Measurements from ENCODE around the gene KIF3A. TPM values are rescaled to one million over a fixed set of nuclear protein-coding genes. Genes with fewer than 3 reads are reported as not detected.

The KIF3A gene
- total RNA-seq, 6 experiments from 2014 or later = 1.3 to 4.2 (median 2.1) TPM

DNA sequence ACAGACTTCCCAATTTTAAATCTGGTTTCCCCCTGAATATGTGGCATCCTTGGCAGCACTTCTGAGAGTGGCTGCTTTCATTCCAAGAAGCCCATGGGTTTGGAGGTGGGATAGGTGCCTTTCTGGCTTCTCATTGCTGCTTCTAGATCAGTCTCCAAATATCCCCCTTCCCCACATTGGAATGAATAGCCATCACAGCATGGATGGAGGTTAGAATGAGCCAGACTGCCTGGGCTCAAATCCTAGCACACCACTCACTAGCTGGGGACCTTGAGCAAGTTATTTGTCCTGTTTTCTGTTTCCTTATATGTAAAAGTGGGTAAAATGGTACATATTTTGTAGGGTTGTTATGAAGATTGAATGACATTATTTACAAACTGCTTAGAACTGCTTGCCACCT is 93.2 kb downstream of the KIF3A start:
- H3K4me3 ChIP-seq = no peak overlapping the region
- H3K36me3 ChIP-seq = peaks cover 0 to 20% (median 0%) of the 10 kb centered on the region in 4 donors
- H3K9me3 ChIP-seq = no peaks in the 10 kb centered on the region
- H3K27ac ChIP-seq = no peak overlapping the region
- no peak for DNase-seq
- no peak for ATAC-seq
- intact Hi-C loops (cut with DNase I) = no loop called here
- no peak for TF ChIP-seq CTCF (IDR thresholded peaks at IDR 0.05)
- no peak for TF ChIP-seq POLR2A (IDR thresholded peaks at IDR 0.05)
- H3K4me1 ChIP-seq = peaks cover 0 to 7% (median 0%) of the 10 kb centered on the region in 4 donors
- no peaks in the 10 kb centered on the region for H3K27me3 ChIP-seq

Other genes starting within 250 kb of the KIF3A start
- gene IRF1, start 246.8 kb downstream of the KIF3A start, total RNA-seq = 10 to 100 TPM; 23.9 to 38.3 (median 30.2) TPM
- not detected for gene IL5, start 194.0 kb downstream of the KIF3A start, total RNA-seq
- 10 to 100 TPM; 14.1 to 27.7 (median 17.9) TPM for gene RAD50, start 180.6 kb downstream of the KIF3A start, total RNA-seq
- under 1 TPM in 1 of 6 experiments, not detected in 5; 0.26 TPM for gene IL13, start 79.4 kb downstream of the KIF3A start, total RNA-seq
- not detected for gene IL4, start 63.6 kb downstream of the KIF3A start, total RNA-seq
- gene CCNI2, start 9.9 kb upstream of the KIF3A start, total RNA-seq = under 1 TPM in 1 of 6 experiments, not detected in 5; 0.11 TPM
- gene SEPTIN8, start 39.7 kb upstream of the KIF3A start, total RNA-seq = 10 to 100 TPM in 5 of 6 experiments, 1 to 10 TPM in 1; 8.0 to 15.9 (median 13.3) TPM
- 1 to 10 TPM in 5 of 6 experiments, under 1 TPM in 1; 0.95 to 4.7 (median 1.4) TPM for gene SOWAHA, start 75.8 kb upstream of the KIF3A start, total RNA-seq
- 10 to 100 TPM; 29.5 to 96.1 (median 77.4) TPM for gene SHROOM1, start 93.1 kb upstream of the KIF3A start, total RNA-seq
- gene GDF9, start 128.9 kb upstream of the KIF3A start, total RNA-seq = under 1 TPM; 0.20 to 0.71 (median 0.48) TPM
- 100 to 1,000 TPM; 488 to 702 (median 628) TPM for gene UQCRQ, start 129.1 kb upstream of the KIF3A start, total RNA-seq
- gene LEAP2, start 136.1 kb upstream of the KIF3A start, total RNA-seq = 100 to 1,000 TPM; 120 to 439 (median 214) TPM
- gene AFF4, start 226.1 kb upstream of the KIF3A start, total RNA-seq = 10 to 100 TPM; 16.4 to 26.8 (median 20.2) TPM